Neural cell (in vitro differentiated cells): ENCODE results near the gene DIO2. TPM values are rescaled to one million over a fixed set of nuclear protein-coding genes. Genes with fewer than 3 reads are reported as not detected.

Experiments used
- H2AFZ ChIP-seq: fragments of 200-600, 300-800 bp; sonication (generic), shearing (Covaris generic); 2 replicates; pipeline ENCODE4 v1.6.0; 2014; ENCODE audit warnings: low read depth, mild to moderate bottlenecking, antibody characterized with exemption, low read length, moderate library complexity
- H3F3A ChIP-seq: fragments of 200-600 bp; shearing (Covaris generic); 2 replicates; pipeline ENCODE4 v1.6.1; 2016; ENCODE audit warnings: mild to moderate bottlenecking, moderate library complexity, mixed read lengths, antibody characterized with exemption, low read length; ENCODE audit not compliant: insufficient read depth, poor library complexity, severe bottlenecking
- H3K27ac ChIP-seq: fragments of 200-600, 300-800 bp; sonication (generic), shearing (Covaris generic); 2 replicates; pipeline ENCODE4 v1.5.1; 2014; ENCODE audit warnings: mild to moderate bottlenecking, low read length, moderate library complexity
- H3K27me3 ChIP-seq: fragments of 300-800, 200-600 bp; sonication (generic), shearing (Covaris generic); 2 replicates; pipeline ENCODE4 v1.6.0; 2014; ENCODE audit warnings: mild to moderate bottlenecking, low read depth, low read length, moderate library complexity; ENCODE audit not compliant: insufficient read depth
- H3K36me3 ChIP-seq: fragments of 300-800, 200-600 bp; sonication (generic), shearing (Covaris generic); 2 replicates; pipeline ENCODE4 v1.5.1; 2014; ENCODE audit warnings: mild to moderate bottlenecking, antibody characterized with exemption, low read length, moderate library complexity; ENCODE audit not compliant: insufficient read depth
- H3K4me2 ChIP-seq: fragments of 300-800, 200-600 bp; sonication (generic), shearing (Covaris generic); 2 replicates; pipeline ENCODE4 v1.6.0; 2014; ENCODE audit warnings: mild to moderate bottlenecking, low read length
- H3K4me3 ChIP-seq: fragments of 300-800, 200-600 bp; sonication (generic), shearing (Covaris generic); 2 replicates; pipeline ENCODE4 v1.5.1; 2014; ENCODE audit warnings: mild to moderate bottlenecking, low read length, moderate library complexity
- H3K79me2 ChIP-seq: fragments of 200-600 bp; shearing (Covaris generic); replicated peaks from 2 replicates; pipeline ENCODE4 v1.6.0; 2014; ENCODE audit warnings: mild to moderate bottlenecking, low read length, moderate library complexity; ENCODE audit not compliant: insufficient read depth
- H3K9ac ChIP-seq: fragments of 300-800, 200-600 bp; sonication (generic), shearing (Covaris generic); 2 replicates; pipeline ENCODE4 v1.6.1; 2016; ENCODE audit warnings: mild to moderate bottlenecking, low read length, mixed read lengths
- H3K9me2 ChIP-seq: fragments of 200-600 bp; shearing (Covaris generic); 2 replicates; pipeline ENCODE4 v1.6.1; 2016; ENCODE audit warnings: mild to moderate bottlenecking, low read length, mixed read lengths; ENCODE audit not compliant: insufficient read depth
- H3K9me3 ChIP-seq: fragments of 200-600, 300-800 bp; sonication (generic), shearing (Covaris generic); 2 replicates; pipeline ENCODE4 v1.6.1; 2016; ENCODE audit warnings: mild to moderate bottlenecking, mixed run types, low read length, moderate library complexity, mixed read lengths
- H4K20me1 ChIP-seq: fragments of 200-600 bp; shearing (Covaris generic); 2 replicates; pipeline ENCODE4 v1.6.1; 2016; ENCODE audit warnings: mild to moderate bottlenecking, mixed run types; ENCODE audit not compliant: insufficient read depth
- EP300 ChIP-seq: fragments of 450-650 bp; conservative IDR thresholded peaks from 2 replicates; pipeline ENCODE4 v1.6.1; 2014; ENCODE audit warnings: antibody characterized with exemption, mild to moderate bottlenecking, moderate library complexity; ENCODE audit not compliant: poor library complexity, severe bottlenecking
- EZH2 ChIP-seq: fragments of 200-600, 300-800 bp; shearing (Covaris generic), sonication (generic); IDR thresholded peaks from 2 replicates; pipeline ENCODE4 v1.6.1; 2014; ENCODE audit warnings: antibody characterized with exemption, low read length, borderline replicate concordance, mild to moderate bottlenecking; ENCODE audit not compliant: insufficient read depth, poor library complexity, severe bottlenecking
- MXI1 ChIP-seq: fragments of 450-650 bp; conservative IDR thresholded peaks from 2 replicates; pipeline ENCODE4 v1.6.1; 2014; ENCODE audit warnings: antibody characterized with exemption, mild to moderate bottlenecking; ENCODE audit not compliant: poor library complexity, severe bottlenecking
- POLR2AphosphoS5 ChIP-seq: IDR thresholded peaks from 2 replicates; pipeline ENCODE4 v1.6.1; 2012
- RAD21 ChIP-seq: fragments of 450-650 bp; conservative IDR thresholded peaks from 2 replicates; pipeline ENCODE4 v1.6.1; 2014; ENCODE audit warnings: antibody characterized with exemption, mild to moderate bottlenecking, moderate library complexity
- REST ChIP-seq: IDR thresholded peaks from 2 replicates; pipeline ENCODE4 v1.6.1; 2012; ENCODE audit warnings: borderline replicate concordance
- SMC3 ChIP-seq: fragments of 450-650 bp; conservative IDR thresholded peaks from 2 replicates; pipeline ENCODE4 v1.6.1; 2014; ENCODE audit warnings: antibody characterized with exemption, mild to moderate bottlenecking, moderate library complexity; ENCODE audit not compliant: poor library complexity
- TAF1 ChIP-seq: IDR thresholded peaks from 2 replicates; pipeline ENCODE4 v1.6.1; 2012; ENCODE audit warnings: low read depth
- polyA plus RNA-seq: library from polyadenylated mRNA; depleted of rRNA; stranded (reverse); fragments of >200 nt; gene quantifications from 2 replicates; pipeline ENCODE4 v1.2.3, GENCODE V29; 2014
- TF ChIP-seq, protein P1 (sequence below): fragments of 450-650 bp; IDR thresholded peaks from 2 replicates; pipeline ENCODE4 v1.5.1; 2014; ENCODE audit warnings: antibody characterized with exemption, mild to moderate bottlenecking, moderate library complexity; ENCODE audit not compliant: poor library complexity, severe bottlenecking

Gene DIO2
- polyA plus RNA-seq, 1 donor from 2014 or later = 1.3 TPM

DNA sequence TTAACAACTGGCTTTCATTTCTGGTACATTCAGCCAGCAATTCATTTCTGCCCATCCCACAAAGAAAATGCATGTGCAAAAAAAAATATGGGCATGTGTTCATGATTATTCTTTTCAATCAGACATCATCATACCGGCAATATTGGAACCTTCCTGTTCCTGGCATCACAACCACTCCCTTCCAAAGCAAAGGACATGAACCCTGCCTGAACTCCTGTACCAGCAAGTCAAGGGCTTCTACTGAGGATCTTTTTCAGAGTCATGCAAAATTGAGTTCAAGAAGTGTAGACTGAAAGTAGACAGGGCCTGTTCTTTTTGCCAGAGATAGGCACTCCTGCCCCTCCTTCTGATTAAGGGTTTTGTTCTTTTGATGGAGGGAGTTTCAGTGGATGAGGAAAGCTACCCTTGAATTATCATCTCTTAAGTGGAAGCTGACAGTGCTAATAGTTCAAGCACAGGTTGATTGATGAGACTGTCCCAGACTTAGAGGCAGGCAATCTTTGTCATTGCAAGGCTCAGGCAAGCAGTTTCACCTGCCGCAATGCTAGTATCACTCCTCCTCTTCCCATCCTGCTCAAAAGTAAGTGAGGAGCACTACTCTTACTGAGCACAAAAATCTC lies 22.3 kb upstream of the DIO2 start:
- H3F3A ChIP-seq = no peaks in the 10 kb centered on the region
- no peak for TF ChIP-seq SMC3
- TF ChIP-seq MXI1 = no peak
- no peak for TF ChIP-seq EZH2
- TF ChIP-seq, protein P1, sequence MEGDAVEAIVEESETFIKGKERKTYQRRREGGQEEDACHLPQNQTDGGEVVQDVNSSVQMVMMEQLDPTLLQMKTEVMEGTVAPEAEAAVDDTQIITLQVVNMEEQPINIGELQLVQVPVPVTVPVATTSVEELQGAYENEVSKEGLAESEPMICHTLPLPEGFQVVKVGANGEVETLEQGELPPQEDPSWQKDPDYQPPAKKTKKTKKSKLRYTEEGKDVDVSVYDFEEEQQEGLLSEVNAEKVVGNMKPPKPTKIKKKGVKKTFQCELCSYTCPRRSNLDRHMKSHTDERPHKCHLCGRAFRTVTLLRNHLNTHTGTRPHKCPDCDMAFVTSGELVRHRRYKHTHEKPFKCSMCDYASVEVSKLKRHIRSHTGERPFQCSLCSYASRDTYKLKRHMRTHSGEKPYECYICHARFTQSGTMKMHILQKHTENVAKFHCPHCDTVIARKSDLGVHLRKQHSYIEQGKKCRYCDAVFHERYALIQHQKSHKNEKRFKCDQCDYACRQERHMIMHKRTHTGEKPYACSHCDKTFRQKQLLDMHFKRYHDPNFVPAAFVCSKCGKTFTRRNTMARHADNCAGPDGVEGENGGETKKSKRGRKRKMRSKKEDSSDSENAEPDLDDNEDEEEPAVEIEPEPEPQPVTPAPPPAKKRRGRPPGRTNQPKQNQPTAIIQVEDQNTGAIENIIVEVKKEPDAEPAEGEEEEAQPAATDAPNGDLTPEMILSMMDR = no peak
- TF ChIP-seq TAF1 = no peak
- TF ChIP-seq EP300 = no peak

DNA sequence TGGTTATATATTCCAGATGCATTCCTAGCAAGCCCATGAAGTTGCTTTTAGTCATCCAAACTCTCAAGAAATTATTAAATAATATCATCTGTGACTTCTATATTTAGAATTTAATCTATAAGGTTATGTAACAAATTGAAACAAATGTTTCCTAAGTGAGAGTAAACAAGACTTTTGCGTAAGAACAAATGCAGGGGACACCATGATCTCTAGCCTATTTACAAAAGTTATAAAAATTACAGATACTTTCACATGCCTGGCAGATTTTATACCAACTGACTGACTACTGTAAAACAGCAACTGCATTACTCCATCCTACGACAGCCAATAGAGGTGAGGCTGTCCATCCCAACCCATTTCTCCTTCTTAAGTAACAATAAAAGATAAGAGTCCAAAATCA lies 20.4 kb upstream of the DIO2 start:
- TF ChIP-seq RAD21 (no peak), EZH2 (no peak), MXI1 (no peak), TAF1 (no peak), SMC3 (no peak), EP300 (no peak), REST (no peak), POLR2AphosphoS5 (no peak)
- TF ChIP-seq, protein P1 = no peak
- H2AFZ ChIP-seq = no peak overlapping the region
- no peaks in the 10 kb centered on the region for H3K9me2 ChIP-seq
- no peak overlapping the region for H3K4me2 ChIP-seq
- H3K36me3 ChIP-seq = no peaks in the 10 kb centered on the region
- no peak overlapping the region for H3K4me3 ChIP-seq
- H4K20me1 ChIP-seq = no peaks in the 10 kb centered on the region
- no peaks in the 10 kb centered on the region for H3F3A ChIP-seq
- no peaks in the 10 kb centered on the region for H3K9me3 ChIP-seq
- no peak overlapping the region for H3K27ac ChIP-seq
- no peak overlapping the region for H3K9ac ChIP-seq
- H3K27me3 ChIP-seq = no peaks in the 10 kb centered on the region
- no peaks in the 10 kb centered on the region for H3K79me2 ChIP-seq

More for the DNA sequence above, 22.3 kb upstream of the DIO2 start:
- H3K4me2 ChIP-seq = no peak overlapping the region
- no peaks in the 10 kb centered on the region for H3K9me3 ChIP-seq
- H3K4me3 ChIP-seq = no peak overlapping the region
- H2AFZ ChIP-seq = no peak overlapping the region
- H3K27me3 ChIP-seq = no peaks in the 10 kb centered on the region
- no peaks in the 10 kb centered on the region for H4K20me1 ChIP-seq
- no peaks in the 10 kb centered on the region for H3K79me2 ChIP-seq
- H3K36me3 ChIP-seq = no peaks in the 10 kb centered on the region
- H3K27ac ChIP-seq = no peak overlapping the region
- H3K9ac ChIP-seq = no peak overlapping the region
- H3K9me2 ChIP-seq = no peaks in the 10 kb centered on the region
